B cell (primary cell): ENCODE results near the gene SUGCT.

Experiments
- EZH2 ChIP-seq: IDR thresholded peaks from 2 replicates; pipeline ENCODE4 v1.6.1; 2012; ENCODE audit warnings: borderline replicate concordance, low read depth, mild to moderate bottlenecking, moderate library complexity, low read length; ENCODE audit not compliant: insufficient read depth, poor library complexity, severe bottlenecking
- TF ChIP-seq, protein P1 (sequence below): fragments of 200-600 bp; IDR thresholded peaks from one replicate; pipeline ENCODE4 v1.8.0; 2022; ENCODE audit warnings: antibody characterized with exemption, mild to moderate bottlenecking

DNA sequence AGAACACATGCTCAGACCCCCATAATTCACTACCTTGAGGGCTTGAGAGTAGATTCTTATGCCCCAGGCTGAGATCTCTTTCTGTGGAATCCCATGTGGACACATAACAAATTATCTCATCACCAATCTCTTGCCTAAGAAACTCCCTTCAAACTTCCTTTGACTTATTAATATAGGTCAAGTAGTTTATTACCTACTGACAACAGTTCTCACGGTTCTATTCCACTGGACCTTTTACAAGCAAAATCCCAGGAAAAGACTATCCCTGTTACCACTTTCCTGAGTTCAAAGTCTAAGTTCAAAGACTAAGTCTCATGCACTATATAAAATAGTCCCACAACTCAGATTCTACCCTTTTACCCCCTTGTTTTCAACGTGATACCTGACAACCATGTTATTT is 754.7 kb downstream of the SUGCT start:
- TF ChIP-seq, protein P1, sequence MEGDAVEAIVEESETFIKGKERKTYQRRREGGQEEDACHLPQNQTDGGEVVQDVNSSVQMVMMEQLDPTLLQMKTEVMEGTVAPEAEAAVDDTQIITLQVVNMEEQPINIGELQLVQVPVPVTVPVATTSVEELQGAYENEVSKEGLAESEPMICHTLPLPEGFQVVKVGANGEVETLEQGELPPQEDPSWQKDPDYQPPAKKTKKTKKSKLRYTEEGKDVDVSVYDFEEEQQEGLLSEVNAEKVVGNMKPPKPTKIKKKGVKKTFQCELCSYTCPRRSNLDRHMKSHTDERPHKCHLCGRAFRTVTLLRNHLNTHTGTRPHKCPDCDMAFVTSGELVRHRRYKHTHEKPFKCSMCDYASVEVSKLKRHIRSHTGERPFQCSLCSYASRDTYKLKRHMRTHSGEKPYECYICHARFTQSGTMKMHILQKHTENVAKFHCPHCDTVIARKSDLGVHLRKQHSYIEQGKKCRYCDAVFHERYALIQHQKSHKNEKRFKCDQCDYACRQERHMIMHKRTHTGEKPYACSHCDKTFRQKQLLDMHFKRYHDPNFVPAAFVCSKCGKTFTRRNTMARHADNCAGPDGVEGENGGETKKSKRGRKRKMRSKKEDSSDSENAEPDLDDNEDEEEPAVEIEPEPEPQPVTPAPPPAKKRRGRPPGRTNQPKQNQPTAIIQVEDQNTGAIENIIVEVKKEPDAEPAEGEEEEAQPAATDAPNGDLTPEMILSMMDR = no peak
- no peak for TF ChIP-seq EZH2
